NB4 (cell line): ENCODE measurements around the gene COBL.

Source experiments
- DNase-seq: peaks from one replicate; pipeline ENCODE4 v3.0.0; 2010; ENCODE audit warnings: low read depth
- H3K4me3 ChIP-seq: one replicate; pipeline ENCODE4 v1.5.1; 2011; ENCODE audit warnings: mild to moderate bottlenecking, low read depth, low read length, moderate library complexity
- MYC ChIP-seq: IDR thresholded peaks from 2 replicates; pipeline ENCODE4 v1.6.1; 2011; ENCODE audit warnings: low read depth, low read length
- POLR2A ChIP-seq: IDR thresholded peaks from 2 replicates; pipeline ENCODE4 v1.6.1; 2011; ENCODE audit warnings: mild to moderate bottlenecking; ENCODE audit not compliant: insufficient read length; ENCODE audit errors: extremely low read depth
- TF ChIP-seq, protein P1 (sequence below): IDR thresholded peaks from 2 replicates; pipeline ENCODE4 v1.6.1; 2011; ENCODE audit warnings: low read depth, low read length
- TF ChIP-seq, protein P2 (sequence below): IDR thresholded peaks from one replicate; pipeline ENCODE4 v1.5.1; 2012; ENCODE audit warnings: low read depth, low read length

Gene COBL

DNA sequence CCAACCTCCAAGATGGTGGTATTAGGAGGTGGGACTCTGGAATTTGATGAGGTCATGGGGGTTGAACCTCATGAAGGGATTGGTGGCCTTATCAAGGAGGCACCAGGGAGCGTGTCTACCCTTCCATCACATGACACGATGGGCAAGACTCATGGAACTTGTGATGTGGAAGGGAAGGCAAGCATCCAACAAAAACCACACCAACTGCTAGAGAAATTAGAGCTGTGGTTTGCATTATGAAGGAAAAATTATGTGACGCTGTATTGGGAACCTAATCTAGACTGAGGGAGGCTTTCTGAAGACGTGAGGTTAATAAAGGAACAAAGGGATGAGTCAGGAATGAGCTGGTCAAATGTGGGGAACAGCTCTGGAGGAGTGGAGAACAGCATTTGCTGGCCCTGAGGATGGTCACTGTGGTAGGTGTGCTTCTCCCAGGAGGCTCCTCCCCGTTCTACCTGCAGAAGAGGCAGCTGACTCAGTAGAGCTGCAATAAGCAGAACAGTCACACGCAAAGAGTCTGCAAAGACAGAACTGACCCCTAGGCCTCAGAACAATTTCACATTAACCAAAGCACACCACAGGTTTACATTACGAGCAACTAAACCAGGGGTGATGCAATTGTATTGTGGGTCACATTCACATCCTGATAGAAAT is 297.3 kb downstream of the COBL start:
- no peak for TF ChIP-seq MYC
- no peak for TF ChIP-seq POLR2A
- TF ChIP-seq, protein P1, sequence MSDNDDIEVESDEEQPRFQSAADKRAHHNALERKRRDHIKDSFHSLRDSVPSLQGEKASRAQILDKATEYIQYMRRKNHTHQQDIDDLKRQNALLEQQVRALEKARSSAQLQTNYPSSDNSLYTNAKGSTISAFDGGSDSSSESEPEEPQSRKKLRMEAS: no peak
- TF ChIP-seq, protein P2, sequence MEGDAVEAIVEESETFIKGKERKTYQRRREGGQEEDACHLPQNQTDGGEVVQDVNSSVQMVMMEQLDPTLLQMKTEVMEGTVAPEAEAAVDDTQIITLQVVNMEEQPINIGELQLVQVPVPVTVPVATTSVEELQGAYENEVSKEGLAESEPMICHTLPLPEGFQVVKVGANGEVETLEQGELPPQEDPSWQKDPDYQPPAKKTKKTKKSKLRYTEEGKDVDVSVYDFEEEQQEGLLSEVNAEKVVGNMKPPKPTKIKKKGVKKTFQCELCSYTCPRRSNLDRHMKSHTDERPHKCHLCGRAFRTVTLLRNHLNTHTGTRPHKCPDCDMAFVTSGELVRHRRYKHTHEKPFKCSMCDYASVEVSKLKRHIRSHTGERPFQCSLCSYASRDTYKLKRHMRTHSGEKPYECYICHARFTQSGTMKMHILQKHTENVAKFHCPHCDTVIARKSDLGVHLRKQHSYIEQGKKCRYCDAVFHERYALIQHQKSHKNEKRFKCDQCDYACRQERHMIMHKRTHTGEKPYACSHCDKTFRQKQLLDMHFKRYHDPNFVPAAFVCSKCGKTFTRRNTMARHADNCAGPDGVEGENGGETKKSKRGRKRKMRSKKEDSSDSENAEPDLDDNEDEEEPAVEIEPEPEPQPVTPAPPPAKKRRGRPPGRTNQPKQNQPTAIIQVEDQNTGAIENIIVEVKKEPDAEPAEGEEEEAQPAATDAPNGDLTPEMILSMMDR: no peak
- H3K4me3 ChIP-seq: no peak overlapping the region
- peak; percentile 14 for DNase-seq

DNA sequence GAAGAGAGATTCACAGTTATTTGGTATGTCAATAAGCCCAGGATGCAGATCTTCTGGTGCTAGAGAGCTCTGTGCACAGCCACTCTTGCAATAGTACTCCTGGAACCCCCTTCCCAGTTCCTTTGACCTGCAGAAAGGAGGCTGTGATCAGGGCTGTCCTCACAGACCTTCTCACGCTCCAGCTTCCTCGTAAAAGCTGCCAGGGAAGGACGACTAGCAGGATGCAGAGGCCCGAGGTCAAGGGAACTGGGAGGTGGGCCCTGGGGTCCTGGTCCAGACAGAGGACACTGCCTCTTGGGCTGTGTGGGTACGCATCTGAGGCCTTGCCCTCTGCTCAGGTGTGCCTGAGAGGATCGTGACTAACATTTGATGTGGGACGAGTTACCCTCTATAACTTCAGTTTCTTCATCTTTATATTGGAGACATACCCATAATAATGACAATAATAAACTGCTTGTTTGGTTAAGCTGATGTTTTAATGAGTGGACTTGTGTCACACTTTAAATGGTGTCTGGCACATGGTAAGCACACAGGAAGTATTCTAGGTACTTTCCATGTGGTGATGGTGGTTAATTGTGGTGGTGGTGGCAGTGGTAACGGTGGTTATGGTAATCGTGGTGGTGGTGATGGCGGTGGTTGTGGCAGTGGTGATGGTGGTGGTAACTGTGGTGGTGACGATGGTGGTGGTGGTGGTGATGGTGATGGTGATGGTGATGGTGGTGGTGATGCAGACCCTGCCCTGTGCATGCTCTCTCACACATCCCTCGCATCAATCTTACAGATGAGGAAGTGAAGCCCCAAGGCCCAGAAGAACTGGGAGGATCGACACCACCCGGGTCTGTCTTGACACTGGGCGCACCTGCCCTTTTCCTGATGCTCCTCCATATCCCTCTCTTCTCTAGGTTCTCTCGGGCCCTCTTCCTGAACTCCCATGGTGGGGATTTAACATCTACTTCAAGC is 298.8 kb downstream of the COBL start:
- DNase-seq: no peak
- H3K4me3 ChIP-seq: no peak overlapping the region
- TF ChIP-seq POLR2A (no peak), MYC (no peak)
- TF ChIP-seq, protein P2: no peak
- TF ChIP-seq, protein P1: no peak

DNA sequence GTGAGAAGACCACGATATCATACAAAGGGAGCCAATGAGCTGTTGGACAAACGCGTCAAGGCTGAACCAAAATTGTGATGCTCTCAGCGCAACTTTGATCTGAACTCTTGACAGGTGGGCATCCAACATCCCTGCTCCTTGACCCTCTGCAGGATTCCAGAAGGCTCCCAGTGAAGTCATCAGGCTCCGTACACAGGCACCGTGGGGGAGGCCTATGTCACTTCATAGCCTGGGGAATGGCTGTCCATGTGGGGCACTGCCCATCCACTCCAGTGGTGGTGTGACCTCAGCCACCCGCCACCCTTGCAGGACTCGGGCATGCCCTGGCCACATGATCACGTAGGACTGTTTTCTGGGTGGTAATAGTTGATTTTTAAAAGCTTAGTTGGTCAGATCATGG is 300.1 kb downstream of the COBL start:
- DNase-seq: no peak
- TF ChIP-seq, protein P1: no peak
- no peak overlapping the region for H3K4me3 ChIP-seq

DNA sequence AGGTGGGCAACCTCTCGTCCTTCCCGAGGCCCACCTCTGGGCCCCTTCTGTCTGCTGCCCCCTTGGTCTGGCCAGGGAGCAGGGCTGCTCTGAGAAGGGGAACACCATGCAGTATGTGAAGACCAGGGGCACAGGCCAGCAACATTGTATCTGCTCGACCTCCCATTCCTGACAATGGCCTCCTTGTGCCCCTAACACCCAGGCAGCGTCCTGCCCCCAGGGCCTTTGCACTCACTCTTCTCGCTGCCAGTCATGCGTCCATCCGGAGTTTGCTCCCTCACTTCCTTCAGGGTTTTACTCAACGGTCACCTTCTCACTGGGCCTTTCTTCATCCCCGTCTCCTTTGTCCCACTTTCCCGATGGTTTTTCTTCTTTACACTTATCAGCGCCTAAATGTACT is 301.0 kb downstream of the COBL start:
- TF ChIP-seq, protein P1: no peak
- TF ChIP-seq, protein P2: no peak
- TF ChIP-seq POLR2A (no peak), MYC (no peak)
- no peak overlapping the region for H3K4me3 ChIP-seq
- DNase-seq: no peak

DNA sequence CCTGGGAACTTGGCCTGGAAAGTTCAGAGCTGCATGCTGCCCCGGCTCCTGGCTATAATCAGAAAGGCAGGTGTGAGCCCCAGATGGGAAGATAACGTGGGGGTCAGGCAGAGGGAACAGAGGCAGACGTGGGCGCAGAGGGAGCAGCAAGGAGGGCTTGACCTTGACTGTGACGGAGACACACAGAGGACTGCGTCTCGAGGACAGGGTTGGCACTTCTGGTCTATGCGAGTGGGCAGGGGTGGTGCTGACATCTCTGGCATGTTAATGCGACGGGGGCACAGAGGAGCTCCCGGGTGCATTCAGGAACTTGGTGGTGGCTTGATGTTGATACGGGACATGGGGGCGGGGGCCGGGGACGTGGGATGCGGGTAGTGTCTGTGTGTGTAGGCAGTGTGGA is 301.8 kb downstream of the COBL start:
- H3K4me3 ChIP-seq: no peak overlapping the region
- TF ChIP-seq, protein P1: no peak
- TF ChIP-seq MYC: no peak
- no peak for TF ChIP-seq POLR2A
- TF ChIP-seq, protein P2: no peak
- DNase-seq: no peak
